ENCODE results near the gene TXNIP. TPM values are rescaled to one million over a fixed set of nuclear protein-coding genes. Genes with fewer than 3 reads are reported as not detected.

The TXNIP gene
- total and polyA plus RNA-seq, 2 experiments from 2014 or later, result 22.8 to 29.1 TPM

- peaks cover 48% of the 10 kb centered on the region for H3K27me3 ChIP-seq (ENCODE audit: insufficient read depth)
- H3K79me2 ChIP-seq (replicated peaks; ENCODE audit: insufficient read depth), result no peaks in the 10 kb centered on the region
- H2AFZ ChIP-seq, result 0 out of 2 replicates have a peak overlapping the region, but pooled peaks have one; percentile 32
- H3K27ac ChIP-seq (ENCODE audit: low read depth), result no peak overlapping the region
- H3K4me1 ChIP-seq (ENCODE audit: insufficient read depth), result peaks cover 21% of the 10 kb centered on the region
- ATAC-seq (no peak), DNase-seq (ENCODE audit: low spot score) (no peak)
- peaks cover 15% of the 10 kb centered on the region for H3K4me1 Mint-ChIP-seq
- H3K4me3 ChIP-seq, result no peak overlapping the region
- TF ChIP-seq EZH2phosphoT487 (IDR thresholded peaks at IDR 0.05; ENCODE audit: unreplicated experiment), result no peak
- no peak for TF ChIP-seq ETS1 (IDR thresholded peaks at IDR 0.05)
- TF ChIP-seq EZH2 (IDR thresholded peaks at IDR 0.05; ENCODE audit: low read depth, unreplicated experiment), result no peak
- no peak for TF ChIP-seq ZNF462 (CRISPR knock-in tag; IDR thresholded peaks at IDR 0.05)
- no peak for TF ChIP-seq ZNF331 (CRISPR knock-in tag; IDR thresholded peaks at IDR 0.05; ENCODE audit: low read depth)
- no peak for TF ChIP-seq REST (IDR thresholded peaks at IDR 0.05; ENCODE audit: unreplicated experiment)
- no peak for TF ChIP-seq ZNF114 (CRISPR knock-in tag; IDR thresholded peaks at IDR 0.05)
- no peak for TF ChIP-seq NANOG (IDR thresholded peaks at IDR 0.05; ENCODE audit: borderline replicate concordance)
- TF ChIP-seq, protein P1, sequence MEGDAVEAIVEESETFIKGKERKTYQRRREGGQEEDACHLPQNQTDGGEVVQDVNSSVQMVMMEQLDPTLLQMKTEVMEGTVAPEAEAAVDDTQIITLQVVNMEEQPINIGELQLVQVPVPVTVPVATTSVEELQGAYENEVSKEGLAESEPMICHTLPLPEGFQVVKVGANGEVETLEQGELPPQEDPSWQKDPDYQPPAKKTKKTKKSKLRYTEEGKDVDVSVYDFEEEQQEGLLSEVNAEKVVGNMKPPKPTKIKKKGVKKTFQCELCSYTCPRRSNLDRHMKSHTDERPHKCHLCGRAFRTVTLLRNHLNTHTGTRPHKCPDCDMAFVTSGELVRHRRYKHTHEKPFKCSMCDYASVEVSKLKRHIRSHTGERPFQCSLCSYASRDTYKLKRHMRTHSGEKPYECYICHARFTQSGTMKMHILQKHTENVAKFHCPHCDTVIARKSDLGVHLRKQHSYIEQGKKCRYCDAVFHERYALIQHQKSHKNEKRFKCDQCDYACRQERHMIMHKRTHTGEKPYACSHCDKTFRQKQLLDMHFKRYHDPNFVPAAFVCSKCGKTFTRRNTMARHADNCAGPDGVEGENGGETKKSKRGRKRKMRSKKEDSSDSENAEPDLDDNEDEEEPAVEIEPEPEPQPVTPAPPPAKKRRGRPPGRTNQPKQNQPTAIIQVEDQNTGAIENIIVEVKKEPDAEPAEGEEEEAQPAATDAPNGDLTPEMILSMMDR (conservative IDR thresholded peaks at IDR 0.05; ENCODE audit: low read depth in 2 of 2), result no peak
- TF ChIP-seq JUNB (IDR thresholded peaks at IDR 0.05; ENCODE audit: unreplicated experiment), result no peak
- no peak for TF ChIP-seq POLR2AphosphoS5 (IDR thresholded peaks at IDR 0.05; ENCODE audit: low read depth)
- H3K9me3 Mint-ChIP-seq, result no peaks in the 10 kb centered on the region
- H3K36me3 Mint-ChIP-seq (ENCODE audit: low read depth), result no peaks in the 10 kb centered on the region
- no peak overlapping the region for H3K4me3 Mint-ChIP-seq
- no peak overlapping the region for H3K27ac Mint-ChIP-seq
- no peak overlapping the region for H3K4me2 ChIP-seq
- no peaks in the 10 kb centered on the region for H3K9me2 ChIP-seq (ENCODE audit: insufficient read depth)
- H3K36me3 ChIP-seq (ENCODE audit: insufficient read depth), result no peaks in the 10 kb centered on the region
- H4K20me1 ChIP-seq (replicated peaks; ENCODE audit: insufficient read depth), result no peaks in the 10 kb centered on the region
- H3F3A ChIP-seq (replicated peaks; ENCODE audit: low read depth), result peaks cover 3% of the 10 kb centered on the region; the same call in 1 of the 2 replicates
- peaks cover 21% of the 10 kb centered on the region for H3K27me3 Mint-ChIP-seq (ENCODE audit: insufficient read depth, low read depth, poor library complexity)
Observed at GRCh38 chr1:146021050-146021445, 24.7 kb upstream of the TXNIP start.
